ENCODE data around the gene PCED1B. TPM values are rescaled to one million over a fixed set of nuclear protein-coding genes. Genes with fewer than 3 reads are reported as not detected.

The PCED1B gene
- total RNA-seq, 1 donor from 2014 or later, result 9.5 TPM

DNA sequence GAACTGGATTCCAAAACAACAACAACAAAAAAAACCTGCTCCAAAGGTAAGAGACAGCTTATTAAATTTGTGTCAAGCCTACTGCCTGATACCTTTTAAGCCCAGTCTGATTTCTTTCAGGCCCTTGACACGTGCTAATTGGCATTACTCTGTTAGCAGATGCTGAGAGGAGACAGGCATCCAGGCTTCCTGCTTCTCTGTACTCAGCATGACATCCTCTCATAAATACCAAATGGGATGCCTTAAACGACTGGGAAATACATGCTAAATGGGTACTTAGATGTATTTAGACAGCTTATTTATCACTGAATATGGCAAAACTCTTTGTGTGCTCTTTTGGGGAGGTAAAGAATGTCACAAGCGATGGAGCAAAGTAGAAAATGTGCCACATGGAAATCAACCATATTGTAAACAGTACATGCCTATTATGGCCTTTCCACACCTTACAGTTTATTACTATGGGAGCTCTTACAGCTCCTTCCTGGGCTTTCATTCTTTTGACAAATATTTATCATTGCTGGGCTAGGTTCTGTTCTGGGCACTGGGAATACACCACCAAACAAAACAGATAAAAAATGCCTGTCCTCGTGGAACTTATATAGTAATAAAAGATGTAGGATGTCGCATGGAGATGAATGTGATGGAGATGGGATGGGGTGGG, 11.5 kb upstream of the PCED1B start:
- no peak for DNase-seq (ENCODE audit: low spot score)

GRCh38 chr12:47068539-47068938, 10.9 kb upstream of the PCED1B start:
- no peak for DNase-seq (ENCODE audit: low spot score)

GRCh38 chr12:47070310-47070709, 9.1 kb upstream of the PCED1B start:
- DNase-seq (ENCODE audit: low spot score), result no peak

DNA sequence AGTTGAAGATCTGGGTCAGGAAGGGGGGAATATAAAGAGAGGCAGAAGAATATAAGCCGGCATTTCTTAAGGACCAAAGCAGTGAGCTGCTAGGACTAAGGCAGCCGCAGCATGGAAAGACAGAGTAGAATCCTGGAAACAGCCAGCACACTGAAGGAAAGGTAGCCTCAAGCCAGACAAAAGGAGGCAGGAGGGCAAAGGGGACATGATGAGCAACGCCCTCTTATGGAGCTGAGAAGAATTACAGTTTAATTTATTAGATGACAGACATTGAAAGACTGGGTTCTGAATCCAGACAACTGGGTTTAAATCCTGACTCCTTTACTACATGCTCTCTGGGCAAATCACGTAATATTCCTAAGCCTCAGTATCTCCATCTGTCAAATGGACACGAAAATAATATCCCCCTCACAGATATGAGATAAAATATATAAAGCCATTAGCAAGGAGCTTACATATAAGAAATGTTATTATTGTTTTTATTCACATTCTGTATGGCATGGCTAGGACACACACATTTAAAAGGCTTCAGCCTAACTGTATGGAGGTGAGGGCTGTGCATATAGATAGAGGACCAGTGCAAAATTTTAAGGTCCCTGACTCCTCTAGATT, 8.1 kb upstream of the PCED1B start:
- DNase-seq (ENCODE audit: low spot score), result no peak

- no peak for DNase-seq (ENCODE audit: low spot score)
Measured at GRCh38 chr12:47073951-47074350, 5.5 kb upstream of the PCED1B start.

- DNase-seq (ENCODE audit: low spot score), result no peak
Measured at GRCh38 chr12:47074757-47075156, 4.7 kb upstream of the PCED1B start.

DNA sequence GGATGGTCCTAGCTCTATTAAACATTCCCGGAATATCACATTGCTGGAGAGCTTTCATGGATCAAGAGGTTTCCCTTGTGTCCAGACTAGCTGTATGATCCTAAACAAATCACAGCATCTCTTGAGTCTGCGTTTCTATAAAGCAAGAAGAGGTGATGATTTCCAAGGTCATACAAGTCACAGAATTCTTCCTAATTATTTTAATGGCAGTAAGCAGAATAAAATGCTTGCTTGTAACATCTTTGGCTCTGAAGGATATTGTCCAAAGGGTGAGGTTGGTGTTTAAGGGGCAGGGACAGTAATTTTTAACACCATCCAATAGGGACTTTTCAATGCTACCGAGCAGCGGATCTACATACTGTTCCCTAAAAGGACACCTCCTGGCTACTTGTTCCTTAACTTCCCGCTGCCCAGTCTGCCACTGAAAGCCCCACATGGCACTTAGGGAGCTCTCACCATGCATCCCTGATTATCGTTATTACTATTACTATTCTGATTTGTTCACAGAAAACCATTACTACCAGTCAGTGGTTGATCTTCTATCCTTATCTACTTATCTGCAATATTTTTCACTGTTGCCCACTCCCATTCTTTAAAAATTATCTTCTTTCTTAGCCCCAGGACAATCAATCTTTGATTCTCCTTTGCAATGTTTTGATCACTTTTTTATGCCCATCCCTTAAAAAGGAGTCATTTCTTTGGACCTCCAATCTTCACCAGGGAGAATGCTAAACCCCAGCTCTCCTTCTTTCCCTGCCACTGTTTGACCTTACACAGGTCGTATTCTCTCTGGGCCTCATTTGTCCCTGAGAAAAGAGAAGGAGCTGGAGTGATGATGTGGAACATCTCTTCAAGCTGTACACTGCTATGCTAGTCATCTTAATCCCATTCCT, 4.0 kb upstream of the PCED1B start:
- DNase-seq (ENCODE audit: low spot score), result no peak

GRCh38 chr12:47077206-47078085, 2.0 kb upstream of the PCED1B start:
- DNase-seq (ENCODE audit: low spot score), result no peak

DNA sequence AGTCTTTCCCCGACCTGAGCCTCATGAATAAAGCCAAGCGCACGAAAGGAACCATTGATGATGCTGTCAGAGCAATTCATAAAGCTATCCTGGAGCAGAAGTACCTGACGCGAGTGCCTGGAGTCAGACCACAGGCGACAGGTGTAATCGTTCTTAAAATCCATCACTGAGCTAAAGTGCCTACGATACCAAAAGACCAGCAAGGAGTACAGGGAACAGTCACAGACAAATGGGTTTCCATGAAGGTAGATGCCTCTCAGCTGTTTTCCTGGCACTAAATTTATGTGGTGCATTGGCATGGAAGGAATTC, 1.4 kb upstream of the PCED1B start:
- DNase-seq (ENCODE audit: low spot score), result no peak

- peak; percentile 47 for DNase-seq (ENCODE audit: low spot score)
Measured at GRCh38 chr12:47078733-47079467, 521 bp upstream of the PCED1B start.

DNA sequence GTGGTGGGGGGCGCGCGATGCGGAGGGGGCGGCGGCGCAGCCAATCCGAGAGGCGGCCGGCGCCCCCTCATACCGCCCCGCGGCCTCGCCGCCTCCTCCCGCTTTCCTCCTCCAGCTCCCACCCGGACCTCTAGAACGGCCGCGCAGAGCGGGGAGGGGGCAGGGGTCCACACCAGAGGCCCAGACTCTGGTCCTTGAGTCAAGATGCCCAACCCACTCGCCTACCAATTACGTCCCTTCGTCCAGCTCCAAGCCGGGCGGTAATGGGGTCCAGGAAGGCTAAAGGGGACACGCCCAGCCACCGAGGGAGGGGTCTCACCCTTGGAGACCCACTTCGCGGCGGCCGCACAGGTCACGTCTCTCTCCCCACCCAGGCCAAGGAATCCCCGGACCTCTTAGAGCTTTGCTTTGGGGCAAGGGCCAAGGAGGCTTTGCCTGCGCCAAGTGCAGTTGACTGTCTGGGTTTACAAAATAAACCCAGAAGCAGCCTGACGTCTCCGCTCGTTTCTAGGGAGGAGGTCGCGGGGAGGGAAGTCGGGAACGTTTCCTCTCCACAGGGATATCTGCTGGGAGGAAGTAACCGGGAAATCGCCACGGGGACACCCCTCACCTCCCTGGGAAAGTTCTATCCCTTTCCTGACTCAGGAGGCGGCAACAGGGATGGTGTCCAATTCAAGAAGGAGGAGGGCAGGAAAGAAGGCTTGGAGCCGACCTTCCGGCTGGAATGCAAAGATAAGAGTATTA, 732 bp downstream of the PCED1B start:
- DNase-seq (ENCODE audit: low spot score), result peak; percentile 50

DNA sequence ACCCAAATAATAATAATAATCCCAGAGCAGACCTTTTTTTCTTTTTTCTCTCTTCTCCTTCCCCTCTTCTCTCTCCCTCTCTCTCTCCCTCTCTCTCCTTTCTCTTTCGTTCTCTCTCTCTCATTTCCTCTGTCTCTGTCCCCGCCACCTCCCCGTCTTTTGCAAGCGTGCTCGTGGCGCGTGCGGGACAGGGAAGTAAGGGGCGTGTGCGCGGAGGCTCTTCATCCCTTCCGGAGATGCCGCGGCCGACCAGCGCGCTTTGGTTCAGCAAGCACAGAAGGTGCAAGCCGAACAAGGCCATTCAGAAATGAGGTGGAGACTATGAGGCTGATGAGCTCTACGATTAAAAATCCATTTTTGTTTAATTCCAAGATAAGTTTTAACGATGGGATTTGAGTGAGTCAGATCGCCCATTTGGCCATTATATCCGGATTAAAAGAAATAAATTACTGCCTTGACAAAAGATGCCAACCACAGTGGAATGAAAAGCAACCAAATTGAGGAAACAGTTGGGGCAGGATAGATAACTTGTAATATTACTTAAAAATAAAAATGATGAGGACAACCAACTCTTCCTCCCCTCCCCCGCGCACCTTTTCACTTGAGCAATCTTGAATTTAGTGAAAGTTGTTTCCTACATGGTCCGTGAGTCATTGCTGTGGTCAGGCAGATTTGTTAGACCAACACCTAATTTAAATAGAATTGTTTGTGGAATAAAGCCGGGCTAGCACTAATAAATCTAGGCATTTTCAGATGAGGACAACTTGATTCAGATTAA, 1.5 kb downstream of the PCED1B start:
- DNase-seq (ENCODE audit: low spot score), result peak; percentile 43

DNA sequence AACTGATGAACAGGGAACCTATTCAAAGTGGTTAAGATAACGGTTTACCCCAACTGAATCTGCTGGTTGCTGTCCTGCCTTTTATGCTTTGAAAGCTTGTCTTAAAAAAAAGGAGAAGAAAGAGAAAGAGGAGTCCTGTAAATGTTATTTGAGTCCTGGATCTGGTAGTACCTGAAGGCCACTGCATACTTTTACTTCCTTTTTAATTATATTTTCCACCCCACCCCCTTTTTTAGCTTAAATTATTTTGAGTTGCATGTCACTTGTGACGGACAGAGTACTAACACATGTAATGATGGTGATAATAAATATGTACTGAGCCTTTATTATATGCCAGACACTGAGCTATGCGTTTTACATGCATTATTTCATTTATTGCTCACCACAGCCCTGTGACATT, 2.9 kb downstream of the PCED1B start:
- DNase-seq (ENCODE audit: low spot score), result no peak

DNA sequence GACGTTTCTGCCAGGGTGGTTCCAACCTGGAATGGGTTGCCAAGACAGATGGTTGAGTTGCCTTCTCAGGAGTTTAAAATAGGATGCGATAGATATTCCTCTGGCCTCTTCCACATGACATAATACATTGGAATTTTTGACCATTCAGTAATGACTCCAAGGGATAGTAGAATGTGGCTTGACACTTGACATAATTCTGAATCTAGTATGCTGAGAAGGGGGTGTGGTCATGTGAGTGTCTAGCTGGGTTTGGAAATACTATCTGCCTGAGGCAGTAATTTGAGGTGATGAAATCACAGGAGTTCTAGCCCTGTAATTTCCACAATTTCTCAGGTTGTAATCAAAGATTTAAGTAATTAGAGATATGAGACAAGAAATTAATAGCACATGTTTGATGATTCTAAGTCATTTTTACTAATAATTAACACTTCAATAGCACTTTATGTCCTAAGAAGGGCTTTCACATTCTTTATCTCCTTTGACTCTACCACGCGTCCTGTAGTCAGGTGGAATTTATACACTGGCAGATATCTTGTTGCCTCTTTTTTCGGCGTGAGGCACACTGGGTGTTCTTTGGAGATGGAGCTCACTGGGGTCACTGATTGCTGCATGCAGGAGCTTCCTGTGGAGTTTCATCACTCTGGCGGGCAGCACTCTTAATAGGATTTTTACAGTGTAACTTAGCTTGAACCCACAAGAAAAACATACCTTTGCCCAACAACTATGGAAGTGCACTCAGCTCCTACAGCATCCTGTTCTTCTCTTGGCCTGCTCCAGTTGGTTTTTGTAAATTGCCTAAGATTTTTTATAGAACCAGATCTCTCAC, 3.6 kb downstream of the PCED1B start:
- DNase-seq (ENCODE audit: low spot score), result no peak

- no peak for DNase-seq (ENCODE audit: low spot score)
Measured at GRCh38 chr12:47084172-47084571, 4.8 kb downstream of the PCED1B start.

- no peak for DNase-seq (ENCODE audit: low spot score)
Measured at GRCh38 chr12:47085815-47086252, 6.4 kb downstream of the PCED1B start.

DNA sequence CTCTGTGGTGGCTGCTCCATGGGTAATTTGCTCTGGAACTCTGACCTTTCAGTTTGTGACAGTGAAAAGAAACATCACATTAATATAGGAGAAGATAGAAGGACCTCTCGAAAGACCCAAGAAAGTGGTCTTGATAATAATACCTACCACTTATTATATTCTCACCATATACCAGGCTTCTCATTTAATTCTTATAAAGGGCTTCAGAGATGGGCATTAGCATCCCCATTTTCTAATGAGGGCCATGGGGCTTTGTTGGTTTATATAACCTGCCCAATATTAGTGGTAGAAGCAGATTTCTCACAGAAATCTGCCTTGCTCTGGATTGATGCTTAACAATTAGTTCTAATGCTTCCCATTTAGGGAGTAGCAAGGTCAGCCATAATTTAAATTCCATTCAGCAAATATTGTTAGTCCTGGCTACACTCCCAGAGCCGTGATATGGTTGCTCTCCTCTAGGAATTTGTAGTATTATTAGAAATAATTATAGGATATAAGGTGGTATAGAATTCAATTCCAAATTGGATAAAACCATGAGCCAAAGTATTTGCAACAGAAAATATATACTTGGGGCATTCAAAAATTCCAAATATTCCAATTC, 7.8 kb downstream of the PCED1B start:
- DNase-seq (ENCODE audit: low spot score), result no peak
